Keratinocyte (primary cell): ENCODE measurements around the gene REX1BD. TPM values are rescaled to one million over a fixed set of nuclear protein-coding genes. Genes with fewer than 3 reads are reported as not detected.

Experiments used
- DNase-seq: peaks from one replicate; pipeline ENCODE4 v3.0.0-alpha.2; 2011; ENCODE audit warnings: low read depth, missing footprints, low spot score
- FAIRE-seq: peaks from 2 replicates; lab custom pipeline; 2011; peaks lifted over from hg19 to GRCh38; lab: Jason Lieb, UNC
- H2AFZ ChIP-seq: 2 replicates; pipeline ENCODE4 v1.6.0; 2012; ENCODE audit warnings: low read length, control low read depth, inconsistent platforms; ENCODE audit not compliant: control insufficient read depth
- H3K27ac ChIP-seq: 2 replicates; pipeline ENCODE4 v1.5.1; 2011; ENCODE audit warnings: low read length; ENCODE audit not compliant: control insufficient read depth, insufficient read depth
- H3K27me3 ChIP-seq: 3 replicates; pipeline ENCODE4 v1.6.0; 2011; ENCODE audit warnings: low read length; ENCODE audit not compliant: control insufficient read depth, insufficient read depth; ENCODE audit errors: extremely low read depth
- H3K36me3 ChIP-seq, 2 experiments: 2 replicates in 1 of 2; 3 replicates in 1 of 2; pipeline ENCODE4 v1.5.1; 2011; ENCODE audit warnings: low read length in 2 of 2, mild to moderate bottlenecking in 1 of 2; ENCODE audit not compliant: control insufficient read depth in 2 of 2, insufficient read depth in 2 of 2; ENCODE audit errors: extremely low read depth in 1 of 2
- H3K4me1 ChIP-seq: 3 replicates; pipeline ENCODE4 v1.5.1; 2011; ENCODE audit warnings: low read length; ENCODE audit not compliant: control insufficient read depth, insufficient read depth; ENCODE audit errors: extremely low read depth
- H3K4me2 ChIP-seq: 3 replicates; pipeline ENCODE4 v1.6.0; 2011; ENCODE audit warnings: low read depth, low read length; ENCODE audit not compliant: control insufficient read depth, insufficient read depth; ENCODE audit errors: extremely low read depth
- H3K4me3 ChIP-seq, 3 experiments: fragments of 200-600 bp in 1 of 3; sonication (generic) in 1 of 3; 2 replicates in 2 of 3; 3 replicates in 1 of 3; pipeline ENCODE4 v1.5.1; 2011 to 2016; ENCODE audit warnings: low read length in 3 of 3, mild to moderate bottlenecking in 3 of 3, control low read depth in 2 of 3, inconsistent platforms in 1 of 3, low read depth in 1 of 3, mixed read lengths in 1 of 3, mixed run types in 1 of 3, moderate library complexity in 1 of 3; ENCODE audit not compliant: control insufficient read depth in 2 of 3, insufficient read depth in 2 of 3; ENCODE audit errors: extremely low read depth in 1 of 3
- H3K79me2 ChIP-seq: 2 replicates; pipeline ENCODE4 v1.6.0; 2012; ENCODE audit warnings: low read length; ENCODE audit not compliant: control insufficient read depth, insufficient read depth
- H3K9ac ChIP-seq: 3 replicates; pipeline ENCODE4 v1.6.0; 2011; ENCODE audit warnings: low read length; ENCODE audit not compliant: control insufficient read depth, insufficient read depth; ENCODE audit errors: extremely low read depth
- H3K9me1 ChIP-seq: 3 replicates; pipeline ENCODE4 v1.6.0; 2011; ENCODE audit warnings: low read length; ENCODE audit not compliant: control insufficient read depth, insufficient read depth; ENCODE audit errors: extremely low read depth
- H3K9me3 ChIP-seq: 2 replicates; pipeline ENCODE4 v1.5.1; 2012; ENCODE audit warnings: low read depth, low read length; ENCODE audit not compliant: control insufficient read depth
- H4K20me1 ChIP-seq: 3 replicates; pipeline ENCODE4 v1.6.0; 2011; ENCODE audit warnings: low read length; ENCODE audit not compliant: control insufficient read depth, insufficient read depth; ENCODE audit errors: extremely low read depth
- EZH2 ChIP-seq: IDR thresholded peaks from one replicate; pipeline ENCODE4 v1.6.1; 2012; ENCODE audit warnings: inconsistent platforms, mild to moderate bottlenecking, low read length, moderate library complexity
- dilution Hi-C: fragments of 300-500 bp; cut with MboI; formaldehyde crosslinking; loops from one replicate; pipeline ENCODE4 v1.7.0; 2020; ENCODE audit warnings: low sequenced_read_pairs; ENCODE audit not compliant: extremely low pct_ligation_motif_present
- polyA plus RNA-seq, 5 experiments: library from polyadenylated mRNA; depleted of rRNA in 3 of 5; stranded (reverse) in 3 of 5; stranded (forward) in 1 of 5; unstranded in 1 of 5; fragments of >200 nt; gene quantifications; 1 replicate in 1 of 5; 2 replicates in 3 of 5; 3 replicates in 1 of 5; pipeline versions ENCODE4 v1.2.1 to v1.2.3, GENCODE V29; 2011 to 2012; ENCODE audit warnings: missing spikeins in 2 of 5, low read depth in 1 of 5, low replicate concordance in 1 of 5
- TF ChIP-seq, protein P1 (sequence below), 3 experiments: IDR thresholded peaks in 1 of 3; conservative IDR thresholded peaks in 1 of 3; optimal IDR thresholded peaks in 1 of 3; 2 replicates in 2 of 3; 3 replicates in 1 of 3; pipeline versions ENCODE3 to v1.5.1; 2011; ENCODE audit warnings: low read length in 3 of 3, mild to moderate bottlenecking in 3 of 3, moderate library complexity in 2 of 3, control low read depth in 1 of 3, inconsistent platforms in 1 of 3; ENCODE audit not compliant: insufficient read depth in 2 of 3; ENCODE audit errors: extremely low read depth in 1 of 3

Gene REX1BD
- polyA plus RNA-seq, 1 donor (not counting 4 experiments of a cell fraction or from before 2014, with no cell fraction given): 31.9 TPM

DNA sequence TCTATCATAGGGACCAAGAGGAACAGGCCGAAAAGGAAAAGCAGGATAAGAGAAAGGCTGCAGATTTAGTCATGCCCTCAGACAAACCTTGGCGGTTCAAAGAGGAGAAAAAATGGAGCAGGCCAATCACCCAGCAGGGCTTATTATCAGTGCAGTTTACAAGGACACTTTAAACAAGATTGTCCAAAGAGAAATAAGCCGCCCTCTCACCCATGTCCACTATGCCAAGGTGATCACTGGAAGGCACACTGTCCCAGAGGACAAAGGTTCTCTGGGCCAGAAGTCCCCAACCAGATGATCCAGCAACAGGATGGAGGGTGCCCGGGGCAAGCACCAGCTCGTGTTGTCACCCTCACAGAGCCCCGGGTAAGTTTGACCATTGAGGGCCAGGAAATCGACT lies 8.3 kb upstream of the REX1BD start:
- Histone ChIP-seq H3K9ac (no peak overlapping the region), H3K9me3 (no peaks in the 10 kb centered on the region), H3K79me2 (peaks cover 4% of the 10 kb centered on the region), H4K20me1 (no peaks in the 10 kb centered on the region), H3K4me2 (no peak overlapping the region), H3K27ac (no peak overlapping the region), H3K36me3 (peaks cover 15 to 17% of the 10 kb centered on the region in 2 experiments), H3K4me3 (no peak overlapping the region), H2AFZ (no peak overlapping the region), H3K4me1 (no peaks in the 10 kb centered on the region), H3K27me3 (no peaks in the 10 kb centered on the region), H3K9me1 (no peaks in the 10 kb centered on the region)
- dilution Hi-C loops: no loop called here
- no peak for FAIRE-seq
- DNase-seq: no peak
- TF ChIP-seq, protein P1, sequence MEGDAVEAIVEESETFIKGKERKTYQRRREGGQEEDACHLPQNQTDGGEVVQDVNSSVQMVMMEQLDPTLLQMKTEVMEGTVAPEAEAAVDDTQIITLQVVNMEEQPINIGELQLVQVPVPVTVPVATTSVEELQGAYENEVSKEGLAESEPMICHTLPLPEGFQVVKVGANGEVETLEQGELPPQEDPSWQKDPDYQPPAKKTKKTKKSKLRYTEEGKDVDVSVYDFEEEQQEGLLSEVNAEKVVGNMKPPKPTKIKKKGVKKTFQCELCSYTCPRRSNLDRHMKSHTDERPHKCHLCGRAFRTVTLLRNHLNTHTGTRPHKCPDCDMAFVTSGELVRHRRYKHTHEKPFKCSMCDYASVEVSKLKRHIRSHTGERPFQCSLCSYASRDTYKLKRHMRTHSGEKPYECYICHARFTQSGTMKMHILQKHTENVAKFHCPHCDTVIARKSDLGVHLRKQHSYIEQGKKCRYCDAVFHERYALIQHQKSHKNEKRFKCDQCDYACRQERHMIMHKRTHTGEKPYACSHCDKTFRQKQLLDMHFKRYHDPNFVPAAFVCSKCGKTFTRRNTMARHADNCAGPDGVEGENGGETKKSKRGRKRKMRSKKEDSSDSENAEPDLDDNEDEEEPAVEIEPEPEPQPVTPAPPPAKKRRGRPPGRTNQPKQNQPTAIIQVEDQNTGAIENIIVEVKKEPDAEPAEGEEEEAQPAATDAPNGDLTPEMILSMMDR (optimal IDR thresholded peaks at IDR 0.05 in 1 of 3, IDR thresholded peaks at IDR 0.05 in 1 of 3, conservative IDR thresholded peaks at IDR 0.05 in 1 of 3; ENCODE audit: extremely low read depth in 1 of 3, insufficient read depth in 2 of 3, low read length in 3 of 3): no peak
- TF ChIP-seq EZH2: no peak

DNA sequence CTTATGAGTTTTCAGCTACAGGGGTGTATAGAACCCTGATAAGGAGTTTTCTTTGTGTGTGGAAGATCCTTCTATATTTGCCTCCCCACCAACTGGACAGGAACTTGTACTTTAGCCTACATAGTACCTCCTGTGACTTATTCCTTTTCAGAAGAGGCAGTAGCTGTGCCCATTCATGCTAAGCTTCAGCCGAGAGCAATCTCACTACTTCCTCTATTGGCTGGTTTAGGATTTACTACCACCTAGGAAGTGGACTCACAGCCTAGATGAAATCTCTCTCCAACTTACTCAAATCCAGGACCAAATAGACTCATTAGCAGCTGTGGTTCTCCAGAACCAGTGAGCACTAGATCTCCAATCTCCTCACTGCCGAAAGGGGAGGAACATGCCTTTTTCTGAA lies 2.3 kb upstream of the REX1BD start:
- no peaks in the 10 kb centered on the region for H3K9me1 ChIP-seq
- H3K4me2 ChIP-seq: no peak overlapping the region
- FAIRE-seq: no peak
- TF ChIP-seq, protein P1 (optimal IDR thresholded peaks at IDR 0.05 in 1 of 3, IDR thresholded peaks at IDR 0.05 in 1 of 3, conservative IDR thresholded peaks at IDR 0.05 in 1 of 3; ENCODE audit: extremely low read depth in 1 of 3, insufficient read depth in 2 of 3, low read length in 3 of 3): no peak
- no peak for TF ChIP-seq EZH2
- no peak overlapping the region for H3K4me3 ChIP-seq
- H4K20me1 ChIP-seq: no peaks in the 10 kb centered on the region
- no peaks in the 10 kb centered on the region for H3K27me3 ChIP-seq
- peaks cover 9% of the 10 kb centered on the region for H3K79me2 ChIP-seq
- H2AFZ ChIP-seq: no peak overlapping the region
- no peak overlapping the region for H3K9ac ChIP-seq
- no peak for DNase-seq
- no peaks in the 10 kb centered on the region for H3K9me3 ChIP-seq
- H3K27ac ChIP-seq: no peak overlapping the region
- H3K36me3 ChIP-seq: peaks cover 5 to 8% of the 10 kb centered on the region in 2 experiments
- dilution Hi-C loops: no loop called here
- H3K4me1 ChIP-seq: peaks cover 9% of the 10 kb centered on the region
